LNCaP clone FGC (cell line): ENCODE data around the gene PRR36.
"Not testable (repeated sequence)": the region's sequence is repeated elsewhere in the genome, so short reads cannot be mapped to it uniquely, and the experiment has no call there.

Source experiments
- DNase-seq: peaks from one replicate; pipeline ENCODE4 v3.0.0-alpha.2; 2011; ENCODE audit warnings: low read depth
- H3K4me3 ChIP-seq: 2 replicates; pipeline ENCODE4 v1.5.1; 2011; ENCODE audit warnings: mild to moderate bottlenecking, low read depth, low read length, control low read depth
- CTCF ChIP-seq: IDR thresholded peaks from 2 replicates; pipeline ENCODE4 v1.5.1; 2012; ENCODE audit warnings: mild to moderate bottlenecking; ENCODE audit not compliant: control insufficient read depth, insufficient read depth; ENCODE audit errors: extremely low read depth

The PRR36 gene

GRCh38 chr19:7859831-7860713, 14.1 kb downstream of the PRR36 start:
- DNase-seq = no peak
- TF ChIP-seq CTCF = no peak
- no peak overlapping the region for H3K4me3 ChIP-seq

GRCh38 chr19:7859087-7859486, 15.1 kb downstream of the PRR36 start:
- not testable (repeated sequence) for DNase-seq, H3K4me3 ChIP-seq

- TF ChIP-seq CTCF = no peak
- H3K4me3 ChIP-seq = no peak overlapping the region
- no peak for DNase-seq
These were observed 15.9 kb downstream of the PRR36 start for GRCh38 chr19:7858109-7858770.

GRCh38 chr19:7857727-7858108, 16.5 kb downstream of the PRR36 start:
- H3K4me3 ChIP-seq = no peak overlapping the region
- no peak for TF ChIP-seq CTCF
- no peak for DNase-seq

GRCh38 chr19:7856679-7857663, 17.2 kb downstream of the PRR36 start:
- no peak for TF ChIP-seq CTCF
- H3K4me3 ChIP-seq = no peak overlapping the region
- no peak for DNase-seq

- TF ChIP-seq CTCF = no peak
- no peak overlapping the region for H3K4me3 ChIP-seq
- no peak for DNase-seq
These were observed 18.0 kb downstream of the PRR36 start for GRCh38 chr19:7856109-7856591.
